IMR-90 (cell line): ENCODE results near the gene PARD3. TPM values are rescaled to one million over a fixed set of nuclear protein-coding genes. Genes with fewer than 3 reads are reported as not detected.

Experiments
- ATAC-seq: fragments of 200-7000 bp; cut with Tn5 transposase; 2 replicates; pipeline ENCODE4 v1.9.1; 2020; ENCODE audit warnings: low read depth, mild to moderate bottlenecking, moderate library complexity
- BruUV-seq: library from RNA; stranded (reverse); fragments of 400-500 nt; replicated peaks from 2 replicates; lab custom pipeline; 2021; lab: Mats Ljungman, UMichigan
- CTCF ChIA-PET: fragments of 300-600 bp; formaldehyde crosslinking; extraction: SDS; loops from one replicate; lab custom pipeline; 2021; ENCODE audit warnings: antibody characterized with exemption; lab: Yijun Ruan, JAX
- POLR2A ChIA-PET: fragments of 300-600 bp; sonication (Branson Sonifier 250); formaldehyde crosslinking; loops from one replicate; lab custom pipeline; 2022; ENCODE audit warnings: antibody characterized with exemption; ENCODE audit not compliant: unreplicated experiment; lab: Charles Lee
- DNase-seq: peaks from one replicate; pipeline ENCODE4 v3.0.0; 2013
- H2AFZ ChIP-seq: replicated peaks from 2 replicates; pipeline ENCODE3; 2013; ENCODE audit warnings: low read length, mild to moderate bottlenecking; ENCODE audit not compliant: poor library complexity
- H2AK5ac ChIP-seq: 2 replicates; pipeline ENCODE4 v1.6.1; 2013; ENCODE audit warnings: low read depth, low read length, inconsistent platforms
- H2AK9ac ChIP-seq: replicated peaks from 2 replicates; pipeline ENCODE3; 2013; ENCODE audit warnings: mild to moderate bottlenecking, low read depth, low read length, moderate library complexity; ENCODE audit not compliant: poor library complexity
- H2BK120ac ChIP-seq: 2 replicates; pipeline ENCODE4 v1.6.1; 2013; ENCODE audit warnings: low read depth, low read length, inconsistent platforms
- H2BK15ac ChIP-seq: 3 replicates; pipeline ENCODE4 v1.6.1; 2013; ENCODE audit warnings: low read depth, low read length, inconsistent platforms
- H2BK20ac ChIP-seq: 2 replicates; pipeline ENCODE4 v1.6.1; 2013; ENCODE audit warnings: low read depth, mild to moderate bottlenecking, inconsistent platforms, low read length, moderate library complexity
- H2BK5ac ChIP-seq: 2 replicates; pipeline ENCODE4 v1.6.1; 2013; ENCODE audit warnings: mild to moderate bottlenecking, low read depth, low read length, inconsistent platforms; ENCODE audit not compliant: poor library complexity, severe bottlenecking
- H3K14ac ChIP-seq: replicated peaks from 2 replicates; pipeline ENCODE4 v1.6.1; 2013; ENCODE audit warnings: low read depth, low read length, inconsistent platforms
- H3K18ac ChIP-seq: 2 replicates; pipeline ENCODE4 v1.6.1; 2013; ENCODE audit warnings: low read depth, low read length, control low read depth
- H3K23ac ChIP-seq: 2 replicates; pipeline ENCODE4 v1.6.1; 2013; ENCODE audit warnings: low read depth, low read length, inconsistent platforms
- H3K27ac ChIP-seq: 2 replicates; pipeline ENCODE4 v1.5.1; 2013; ENCODE audit warnings: mild to moderate bottlenecking, control low read depth, low read length; ENCODE audit not compliant: insufficient read depth
- H3K27me3 ChIP-seq: 2 replicates; pipeline ENCODE4 v1.6.1; 2013; ENCODE audit warnings: low read length; ENCODE audit not compliant: control insufficient read depth, insufficient read depth
- H3K36me3 ChIP-seq: 2 replicates; pipeline ENCODE4 v1.6.1; 2013; ENCODE audit warnings: low read length, mixed read lengths; ENCODE audit not compliant: control insufficient read depth, insufficient read depth
- H3K4ac ChIP-seq: 2 replicates; pipeline ENCODE4 v1.6.1; 2013; ENCODE audit warnings: low read depth, low read length, inconsistent platforms
- H3K4me1 ChIP-seq: 2 replicates; pipeline ENCODE4 v1.6.1; 2013; ENCODE audit warnings: low read length, mixed read lengths; ENCODE audit not compliant: control insufficient read depth, insufficient read depth
- H3K4me2 ChIP-seq: 2 replicates; pipeline ENCODE4 v1.6.1; 2013; ENCODE audit warnings: low read depth, mild to moderate bottlenecking, control low read depth, low read length, moderate library complexity
- H3K4me3 ChIP-seq: 2 replicates; pipeline ENCODE4 v1.5.1; 2013; ENCODE audit warnings: low read depth, mild to moderate bottlenecking, control low read depth, low read length, moderate library complexity; ENCODE audit not compliant: insufficient read depth
- H3K56ac ChIP-seq: 2 replicates; pipeline ENCODE4 v1.6.1; 2013; ENCODE audit warnings: low read length, inconsistent platforms; ENCODE audit not compliant: insufficient read depth; ENCODE audit errors: extremely low read depth
- H3K79me1 ChIP-seq, 2 experiments: 2 replicates each; pipeline ENCODE4 v1.6.1; 2013; ENCODE audit warnings: low read length in 2 of 2, inconsistent platforms in 1 of 2, low read depth in 1 of 2
- H3K9ac ChIP-seq: 2 replicates; pipeline ENCODE4 v1.6.1; 2013; ENCODE audit warnings: low read depth, low read length, control low read depth
- H3K9me1 ChIP-seq: 2 replicates; pipeline ENCODE4 v1.6.1; 2013; ENCODE audit warnings: low read length, inconsistent platforms; ENCODE audit not compliant: insufficient read depth
- H3K9me3 ChIP-seq: 2 replicates; pipeline ENCODE4 v1.6.1; 2013; ENCODE audit warnings: low read length; ENCODE audit not compliant: control insufficient read depth, insufficient read depth
- H4K20me1 ChIP-seq: 2 replicates; pipeline ENCODE4 v1.6.1; 2013; ENCODE audit warnings: low read length, inconsistent platforms; ENCODE audit not compliant: insufficient read depth
- H4K5ac ChIP-seq: 2 replicates; pipeline ENCODE4 v1.6.1; 2013; ENCODE audit warnings: mild to moderate bottlenecking, low read depth, low read length, control low read depth
- H4K8ac ChIP-seq, 2 experiments: 2 replicates each; pipeline ENCODE4 v1.6.1; 2013; ENCODE audit warnings: low read depth in 2 of 2, low read length in 2 of 2, control low read depth in 1 of 2, inconsistent platforms in 1 of 2
- H4K91ac ChIP-seq: 2 replicates; pipeline ENCODE4 v1.6.1; 2013; ENCODE audit warnings: low read depth, low read length, inconsistent platforms; ENCODE audit not compliant: insufficient read depth
- CEBPB ChIP-seq: IDR thresholded peaks from 2 replicates; pipeline ENCODE4 v1.6.1; 2012; ENCODE audit warnings: low read depth, low read length, improper control_type of control experiment
- CTCF ChIP-seq: conservative IDR thresholded peaks from 2 replicates; pipeline ENCODE4 v1.5.1; 2012; ENCODE audit warnings: mild to moderate bottlenecking, low read depth, low read length, improper control_type of control experiment
- MXI1 ChIP-seq: IDR thresholded peaks from 2 replicates; pipeline ENCODE4 v1.6.1; 2012; ENCODE audit warnings: low read depth, mild to moderate bottlenecking, low read length, moderate library complexity, borderline replicate concordance
- NFE2L2 ChIP-seq: fragments of 150-350 bp; IDR thresholded peaks from 2 replicates; pipeline ENCODE4 v1.6.1; 2016; ENCODE audit warnings: low read depth, mild to moderate bottlenecking, low read length
- POLR2A ChIP-seq: IDR thresholded peaks from 2 replicates; pipeline ENCODE4 v1.6.1; 2012; ENCODE audit warnings: mild to moderate bottlenecking, low read depth, low read length
- WGBS, 2 experiments: methylation state at CpG; one replicate each; pipeline versions ENCODE4 v1.1.5 to v1.1.7; 2013; ENCODE audit warnings: missing lambda C conversion rate in 2 of 2; ENCODE audit not compliant: insufficient read length in 1 of 2; ENCODE audit errors: extremely low coverage in 2 of 2; 5-methylcytosine and 5-hydroxymethylcytosine counted together
- dilution Hi-C: fragments of 300-500 bp; cut with HindIII; formaldehyde crosslinking; loops from one replicate; pipeline ENCODE4 v1.14.3; 2018; ENCODE audit warnings: low sequenced_read_pairs; ENCODE audit not compliant: unreplicated experiment
- in situ Hi-C: fragments of 300-500 bp; cut with MboI; formaldehyde crosslinking; loops from 3 replicates; pipeline ENCODE4 v1.14.3; 2019; ENCODE audit warnings: low sequenced_read_pairs, inconsistent platforms, mixed read lengths
- intact Hi-C: fragments of 100-400 bp; cut with micrococcal nuclease; formaldehyde crosslinking; loops from 2 replicates; pipeline ENCODE4 v1.10.0; 2022
- polyA plus RNA-seq, 3 experiments: library from polyadenylated mRNA; depleted of rRNA; stranded (reverse); fragments of >200 nt; gene quantifications; 2 replicates each; pipeline ENCODE4 v1.2.3, GENCODE V29; 2012; ENCODE audit warnings: low replicate concordance in 1 of 3
- total RNA-seq: library from RNA; depleted of rRNA; stranded (reverse); fragments of >200 nt; gene quantifications from 2 replicates; pipeline ENCODE4 v1.2.3, GENCODE V29; 2012

Gene PARD3
- total and polyA plus RNA-seq, 2 of the 4 experiments (the other 2 are of a cell fraction) = 14.6 to 37.5 TPM

- Histone ChIP-seq H2AK9ac (no peak overlapping the region), H3K9me1 (no peaks in the 10 kb centered on the region; the same call in none of the 2 replicates), H3K4ac (no peak overlapping the region), H3K14ac (no peak overlapping the region), H4K91ac (no peak overlapping the region), H2BK5ac (no peak overlapping the region), H4K5ac (no peak overlapping the region), H3K9ac (no peak overlapping the region), H2AK5ac (no peak overlapping the region), H2BK15ac (no peak overlapping the region), H3K79me1 (peaks cover 9 to 24% of the 10 kb centered on the region in 2 experiments), H3K4me3 (no peak overlapping the region), H3K27me3 (no peaks in the 10 kb centered on the region), H3K27ac (no peak overlapping the region), H2AFZ (no peak overlapping the region), H3K56ac (no peak overlapping the region), H4K20me1 (no peaks in the 10 kb centered on the region), H3K4me2 (no peak overlapping the region), H3K36me3 (no peaks in the 10 kb centered on the region; the same call in 1 of the 2 replicates), H3K23ac (no peak overlapping the region), H4K8ac (no peak overlapping the region), H2BK20ac (no peak overlapping the region), H3K9me3 (no peaks in the 10 kb centered on the region), H3K18ac (no peak overlapping the region), H3K4me1 (no peaks in the 10 kb centered on the region), H2BK120ac (no peak overlapping the region)
- in situ Hi-C loops (no loop called here), dilution Hi-C loops (no loop called here), intact Hi-C loops (loop anchor here (5.0 kb wide), 1 partner anchor 1188 kb away; the partner anchor contains the start of gene NRP1)
- POLR2A ChIA-PET = no interaction called here
- no peak for DNase-seq
- no CpG with 5 or more reads among the region's 7 CpGs for WGBS, 2 experiments
- no peak for ATAC-seq
- TF ChIP-seq POLR2A (no peak), CTCF (no peak), MXI1 (no peak), NFE2L2 (no peak), CEBPB (no peak)
- BruUV-seq = no TSS peak
- CTCF ChIA-PET = no interaction called here
Measured at GRCh38 chr10:34520084-34520483, 295.0 kb downstream of the PARD3 start.
